HepG2 (cell line): Measurements from ENCODE around the gene SOAT2. TPM values are rescaled to one million over a fixed set of nuclear protein-coding genes. Genes with fewer than 3 reads are reported as not detected.

ENCODE experiments used
- AGO2 ChIP-seq: fragments of 200-400 bp; formaldehyde crosslinking; optimal IDR thresholded peaks from 2 replicates; pipeline ENCODE3; 2017; ENCODE audit warnings: mild to moderate bottlenecking, low read depth, low read length, moderate library complexity
- ARNT2 ChIP-seq: sonication (generic); formaldehyde crosslinking; IDR thresholded peaks from 2 replicates; pipeline ENCODE4 v1.8.0; 2022; ENCODE audit warnings: mild to moderate bottlenecking, low read depth, missing genetic modification reagents, moderate library complexity
- KAT8 ChIP-seq: IDR thresholded peaks from 2 replicates; pipeline ENCODE4 v1.6.1; 2016; ENCODE audit warnings: missing genetic modification reagents, missing compliant biosample characterization
- POLR2G ChIP-seq: fragments of 200-400 bp; formaldehyde crosslinking; IDR thresholded peaks from 2 replicates; pipeline ENCODE4 v1.6.1; 2018; ENCODE audit warnings: mild to moderate bottlenecking, low read depth, low read length, moderate library complexity
- RFX1 ChIP-seq: fragments of 450-650 bp; IDR thresholded peaks from 2 replicates; pipeline ENCODE4 v1.6.1; 2017
- ZNF839 ChIP-seq: sonication (generic); formaldehyde crosslinking; IDR thresholded peaks from 2 replicates; pipeline ENCODE4 v1.4.0; 2020; ENCODE audit warnings: missing genetic modification reagents, mild to moderate bottlenecking, borderline replicate concordance
- polyA plus RNA-seq, 8 experiments: library from polyadenylated mRNA; depleted of rRNA in 3 of 8; stranded (reverse) in 7 of 8; unstranded in 1 of 8; fragments of >200 nt; fragmentation: Illumina TruSeq in 4 of 8; extraction: Trizol in 4 of 8; gene quantifications; 2 replicates each; pipeline versions ENCODE4 v1.2.1 to v1.2.3, GENCODE V29; 2011 to 2016; ENCODE audit warnings: low read depth in 4 of 8, missing spikeins in 1 of 8, mixed read lengths in 1 of 8; ENCODE audit not compliant: insufficient read depth in 1 of 8
- total RNA-seq, 5 experiments: library from RNA; depleted of rRNA; stranded (reverse); fragments of >200 nt; fragmentation: Illumina TruSeq; extraction: Trizol; gene quantifications; 2 replicates each; pipeline ENCODE4 v1.2.3, GENCODE V29; 2016; ENCODE audit warnings: low read depth in 1 of 5
- TF ChIP-seq, protein P1 (sequence below): sonication (generic); formaldehyde crosslinking; conservative IDR thresholded peaks from 2 replicates; pipeline ENCODE4 v1.4.0; 2020; ENCODE audit warnings: mild to moderate bottlenecking, missing genetic modification reagents, moderate library complexity
- TF ChIP-seq, protein P2 (sequence below): sonication (generic); formaldehyde crosslinking; conservative IDR thresholded peaks from 2 replicates; pipeline ENCODE4 v1.8.0; 2022; ENCODE audit warnings: low read depth, missing genetic modification reagents
- TF ChIP-seq, protein P3 (sequence below): sonication (generic); formaldehyde crosslinking; IDR thresholded peaks from 2 replicates; pipeline ENCODE4 v1.5.0; 2020; ENCODE audit warnings: missing genetic modification reagents
- TF ChIP-seq, protein P4 (sequence below): fragments of 450-650 bp; IDR thresholded peaks from 2 replicates; pipeline ENCODE4 v1.6.1; 2016
- TF ChIP-seq, protein P5 (sequence below): sonication (generic); formaldehyde crosslinking; IDR thresholded peaks from one replicate; pipeline ENCODE4 v1.5.1; 2020; ENCODE audit warnings: mild to moderate bottlenecking, missing genetic modification reagents; ENCODE audit errors: not compliant biosample characterization

SOAT2 gene
- total and polyA plus RNA-seq, 2 of the 13 experiments (the other 11 are each of a cell fraction or from before 2014, with no cell fraction given): 14.9 to 108 TPM

DNA sequence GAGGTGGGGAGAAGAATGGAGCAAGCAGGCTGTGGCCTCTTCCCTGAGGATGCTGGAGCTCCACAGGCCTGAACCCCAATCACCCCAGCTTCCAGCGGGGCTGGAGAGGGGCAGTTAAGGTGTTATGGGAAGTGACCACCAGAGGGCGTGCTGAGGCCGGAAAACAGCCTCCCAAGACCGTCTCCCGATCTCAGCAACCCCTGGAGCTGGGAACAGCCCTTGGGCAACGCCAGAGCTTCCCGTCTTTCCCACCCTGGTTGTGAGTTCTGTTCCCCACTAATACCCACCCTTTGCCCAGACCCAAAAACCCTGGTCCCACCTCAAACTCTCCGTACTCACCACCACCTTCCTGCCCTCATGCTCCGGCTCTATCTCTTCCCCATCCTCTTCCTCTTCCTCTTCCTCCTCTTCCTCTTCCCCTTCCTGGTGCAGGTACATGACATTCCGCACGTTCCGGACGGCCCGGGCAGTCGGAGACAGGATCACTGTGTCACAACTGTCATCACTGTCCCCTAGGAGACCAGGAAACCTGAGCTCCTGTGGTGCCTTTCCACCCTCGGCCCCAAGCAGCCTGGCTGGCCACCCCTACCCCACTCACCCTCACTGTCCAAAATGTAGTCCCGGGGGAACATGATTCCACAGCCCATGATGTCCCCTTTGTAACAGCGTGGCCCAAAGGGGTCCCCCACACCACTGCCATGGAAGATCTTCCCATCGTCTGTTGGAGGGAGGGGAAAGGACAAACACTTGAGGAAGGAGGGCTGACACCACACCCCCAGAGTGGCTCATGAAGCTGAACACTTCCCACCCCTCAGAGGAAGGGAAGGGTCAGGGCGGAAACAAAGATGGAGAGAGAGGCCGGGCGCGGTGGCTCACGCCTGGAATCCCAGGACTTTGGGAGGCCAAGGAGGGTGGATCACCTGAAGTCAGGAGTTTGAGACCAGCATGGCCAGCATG lies 37.0 kb upstream of the SOAT2 start (continued):
- TF ChIP-seq, protein P1, sequence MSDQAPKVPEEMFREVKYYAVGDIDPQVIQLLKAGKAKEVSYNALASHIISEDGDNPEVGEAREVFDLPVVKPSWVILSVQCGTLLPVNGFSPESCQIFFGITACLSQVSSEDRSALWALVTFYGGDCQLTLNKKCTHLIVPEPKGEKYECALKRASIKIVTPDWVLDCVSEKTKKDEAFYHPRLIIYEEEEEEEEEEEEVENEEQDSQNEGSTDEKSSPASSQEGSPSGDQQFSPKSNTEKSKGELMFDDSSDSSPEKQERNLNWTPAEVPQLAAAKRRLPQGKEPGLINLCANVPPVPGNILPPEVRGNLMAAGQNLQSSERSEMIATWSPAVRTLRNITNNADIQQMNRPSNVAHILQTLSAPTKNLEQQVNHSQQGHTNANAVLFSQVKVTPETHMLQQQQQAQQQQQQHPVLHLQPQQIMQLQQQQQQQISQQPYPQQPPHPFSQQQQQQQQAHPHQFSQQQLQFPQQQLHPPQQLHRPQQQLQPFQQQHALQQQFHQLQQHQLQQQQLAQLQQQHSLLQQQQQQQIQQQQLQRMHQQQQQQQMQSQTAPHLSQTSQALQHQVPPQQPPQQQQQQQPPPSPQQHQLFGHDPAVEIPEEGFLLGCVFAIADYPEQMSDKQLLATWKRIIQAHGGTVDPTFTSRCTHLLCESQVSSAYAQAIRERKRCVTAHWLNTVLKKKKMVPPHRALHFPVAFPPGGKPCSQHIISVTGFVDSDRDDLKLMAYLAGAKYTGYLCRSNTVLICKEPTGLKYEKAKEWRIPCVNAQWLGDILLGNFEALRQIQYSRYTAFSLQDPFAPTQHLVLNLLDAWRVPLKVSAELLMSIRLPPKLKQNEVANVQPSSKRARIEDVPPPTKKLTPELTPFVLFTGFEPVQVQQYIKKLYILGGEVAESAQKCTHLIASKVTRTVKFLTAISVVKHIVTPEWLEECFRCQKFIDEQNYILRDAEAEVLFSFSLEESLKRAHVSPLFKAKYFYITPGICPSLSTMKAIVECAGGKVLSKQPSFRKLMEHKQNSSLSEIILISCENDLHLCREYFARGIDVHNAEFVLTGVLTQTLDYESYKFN (CRISPR knock-in tag): 0 out of 2 replicates have a peak, but pooled peaks have one; percentile 20
- TF ChIP-seq, protein P2, sequence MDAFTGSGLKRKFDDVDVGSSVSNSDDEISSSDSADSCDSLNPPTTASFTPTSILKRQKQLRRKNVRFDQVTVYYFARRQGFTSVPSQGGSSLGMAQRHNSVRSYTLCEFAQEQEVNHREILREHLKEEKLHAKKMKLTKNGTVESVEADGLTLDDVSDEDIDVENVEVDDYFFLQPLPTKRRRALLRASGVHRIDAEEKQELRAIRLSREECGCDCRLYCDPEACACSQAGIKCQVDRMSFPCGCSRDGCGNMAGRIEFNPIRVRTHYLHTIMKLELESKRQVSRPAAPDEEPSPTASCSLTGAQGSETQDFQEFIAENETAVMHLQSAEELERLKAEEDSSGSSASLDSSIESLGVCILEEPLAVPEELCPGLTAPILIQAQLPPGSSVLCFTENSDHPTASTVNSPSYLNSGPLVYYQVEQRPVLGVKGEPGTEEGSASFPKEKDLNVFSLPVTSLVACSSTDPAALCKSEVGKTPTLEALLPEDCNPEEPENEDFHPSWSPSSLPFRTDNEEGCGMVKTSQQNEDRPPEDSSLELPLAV (CRISPR knock-in tag): no peak
- TF ChIP-seq, protein P3, sequence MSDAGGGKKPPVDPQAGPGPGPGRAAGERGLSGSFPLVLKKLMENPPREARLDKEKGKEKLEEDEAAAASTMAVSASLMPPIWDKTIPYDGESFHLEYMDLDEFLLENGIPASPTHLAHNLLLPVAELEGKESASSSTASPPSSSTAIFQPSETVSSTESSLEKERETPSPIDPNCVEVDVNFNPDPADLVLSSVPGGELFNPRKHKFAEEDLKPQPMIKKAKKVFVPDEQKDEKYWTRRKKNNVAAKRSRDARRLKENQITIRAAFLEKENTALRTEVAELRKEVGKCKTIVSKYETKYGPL (CRISPR knock-in tag): no peak
- TF ChIP-seq RFX1 (no peak), POLR2G (no peak), ARNT2 (no peak), KAT8 (CRISPR knock-in tag) (no peak), AGO2 (no peak), ZNF839 (CRISPR knock-in tag) (no peak)
- TF ChIP-seq, protein P4, sequence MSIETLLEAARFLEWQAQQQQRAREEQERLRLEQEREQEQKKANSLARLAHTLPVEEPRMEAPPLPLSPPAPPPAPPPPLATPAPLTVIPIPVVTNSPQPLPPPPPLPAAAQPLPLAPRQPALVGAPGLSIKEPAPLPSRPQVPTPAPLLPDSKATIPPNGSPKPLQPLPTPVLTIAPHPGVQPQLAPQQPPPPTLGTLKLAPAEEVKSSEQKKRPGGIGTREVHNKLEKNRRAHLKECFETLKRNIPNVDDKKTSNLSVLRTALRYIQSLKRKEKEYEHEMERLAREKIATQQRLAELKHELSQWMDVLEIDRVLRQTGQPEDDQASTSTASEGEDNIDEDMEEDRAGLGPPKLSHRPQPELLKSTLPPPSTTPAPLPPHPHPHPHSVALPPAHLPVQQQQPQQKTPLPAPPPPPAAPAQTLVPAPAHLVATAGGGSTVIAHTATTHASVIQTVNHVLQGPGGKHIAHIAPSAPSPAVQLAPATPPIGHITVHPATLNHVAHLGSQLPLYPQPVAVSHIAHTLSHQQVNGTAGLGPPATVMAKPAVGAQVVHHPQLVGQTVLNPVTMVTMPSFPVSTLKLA: no peak
- TF ChIP-seq, protein P5, sequence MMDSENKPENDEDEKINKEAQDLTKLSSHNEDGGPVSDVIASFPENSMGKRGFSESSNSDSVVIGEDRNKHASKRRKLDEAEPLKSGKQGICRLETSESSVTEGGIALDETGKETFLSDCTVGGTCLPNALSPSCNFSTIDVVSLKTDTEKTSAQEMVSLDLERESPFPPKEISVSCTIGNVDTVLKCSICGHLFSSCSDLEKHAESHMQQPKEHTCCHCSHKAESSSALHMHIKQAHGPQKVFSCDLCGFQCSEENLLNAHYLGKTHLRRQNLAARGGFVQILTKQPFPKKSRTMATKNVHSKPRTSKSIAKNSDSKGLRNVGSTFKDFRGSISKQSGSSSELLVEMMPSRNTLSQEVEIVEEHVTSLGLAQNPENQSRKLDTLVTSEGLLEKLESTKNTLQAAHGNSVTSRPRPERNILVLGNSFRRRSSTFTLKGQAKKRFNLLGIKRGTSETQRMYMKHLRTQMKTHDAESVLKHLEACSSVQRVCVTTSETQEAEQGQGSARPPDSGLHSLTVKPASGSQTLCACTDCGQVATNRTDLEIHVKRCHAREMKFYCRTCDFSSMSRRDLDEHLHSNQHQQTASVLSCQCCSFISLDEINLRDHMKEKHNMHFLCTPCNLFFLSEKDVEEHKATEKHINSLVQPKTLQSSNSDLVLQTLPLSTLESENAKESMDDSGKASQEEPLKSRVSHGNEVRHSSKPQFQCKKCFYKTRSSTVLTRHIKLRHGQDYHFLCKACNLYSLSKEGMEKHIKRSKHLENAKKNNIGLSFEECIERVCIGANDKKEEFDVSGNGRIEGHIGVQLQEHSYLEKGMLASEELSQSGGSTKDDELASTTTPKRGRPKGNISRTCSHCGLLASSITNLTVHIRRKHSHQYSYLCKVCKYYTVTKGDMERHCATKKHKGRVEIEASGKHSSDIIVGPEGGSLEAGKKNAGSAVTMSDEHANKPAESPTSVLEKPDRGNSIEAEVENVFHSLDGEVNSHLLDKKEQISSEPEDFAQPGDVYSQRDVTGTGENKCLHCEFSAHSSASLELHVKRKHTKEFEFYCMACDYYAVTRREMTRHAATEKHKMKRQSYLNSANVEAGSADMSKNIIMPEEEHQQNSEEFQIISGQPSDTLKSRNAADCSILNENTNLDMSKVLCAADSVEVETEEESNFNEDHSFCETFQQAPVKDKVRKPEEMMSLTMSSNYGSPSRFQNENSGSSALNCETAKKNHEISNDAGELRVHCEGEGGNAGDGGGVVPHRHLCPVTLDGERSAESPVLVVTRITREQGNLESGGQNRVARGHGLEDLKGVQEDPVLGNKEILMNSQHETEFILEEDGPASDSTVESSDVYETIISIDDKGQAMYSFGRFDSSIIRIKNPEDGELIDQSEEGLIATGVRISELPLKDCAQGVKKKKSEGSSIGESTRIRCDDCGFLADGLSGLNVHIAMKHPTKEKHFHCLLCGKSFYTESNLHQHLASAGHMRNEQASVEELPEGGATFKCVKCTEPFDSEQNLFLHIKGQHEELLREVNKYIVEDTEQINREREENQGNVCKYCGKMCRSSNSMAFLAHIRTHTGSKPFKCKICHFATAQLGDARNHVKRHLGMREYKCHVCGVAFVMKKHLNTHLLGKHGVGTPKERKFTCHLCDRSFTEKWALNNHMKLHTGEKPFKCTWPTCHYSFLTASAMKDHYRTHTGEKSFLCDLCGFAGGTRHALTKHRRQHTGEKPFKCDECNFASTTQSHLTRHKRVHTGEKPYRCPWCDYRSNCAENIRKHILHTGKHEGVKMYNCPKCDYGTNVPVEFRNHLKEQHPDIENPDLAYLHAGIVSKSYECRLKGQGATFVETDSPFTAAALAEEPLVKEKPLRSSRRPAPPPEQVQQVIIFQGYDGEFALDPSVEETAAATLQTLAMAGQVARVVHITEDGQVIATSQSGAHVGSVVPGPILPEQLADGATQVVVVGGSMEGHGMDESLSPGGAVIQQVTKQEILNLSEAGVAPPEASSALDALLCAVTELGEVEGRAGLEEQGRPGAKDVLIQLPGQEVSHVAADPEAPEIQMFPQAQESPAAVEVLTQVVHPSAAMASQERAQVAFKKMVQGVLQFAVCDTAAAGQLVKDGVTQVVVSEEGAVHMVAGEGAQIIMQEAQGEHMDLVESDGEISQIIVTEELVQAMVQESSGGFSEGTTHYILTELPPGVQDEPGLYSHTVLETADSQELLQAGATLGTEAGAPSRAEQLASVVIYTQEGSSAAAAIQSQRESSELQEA (CRISPR knock-in tag): peak; percentile 32
